PC-9 (cell line): ENCODE results near the gene RPS19BP1.

Experiments used
- CTCF ChIP-seq: fragments of 200-600 bp; sonication (generic); conservative IDR thresholded peaks from 2 replicates; pipeline ENCODE4 v1.6.1; 2017; ENCODE audit warnings: mixed run types, antibody characterized with exemption, mild to moderate bottlenecking, moderate library complexity
- EZH2 ChIP-seq: fragments of 200-600 bp; sonication (generic); IDR thresholded peaks from 2 replicates; pipeline ENCODE4 v1.8.0; 2017; ENCODE audit warnings: antibody characterized with exemption, low read depth

- TF ChIP-seq EZH2 (no peak), CTCF (no peak)
Observed at GRCh38 chr22:39580006-39580441, 47.5 kb upstream of the RPS19BP1 start.
